DMS53 (cell line): Measurements from ENCODE around the gene PSMC3IP.

ENCODE experiments used
- DNase-seq: peaks from one replicate; lab custom pipeline; 2025; lab: John Stamatoyannopoulos, UW

PSMC3IP gene

GRCh38 chr17:42585353-42585752, 7.8 kb upstream of the PSMC3IP start:
- no peak for DNase-seq

GRCh38 chr17:42584880-42585279, 7.4 kb upstream of the PSMC3IP start:
- no peak for DNase-seq

DNA sequence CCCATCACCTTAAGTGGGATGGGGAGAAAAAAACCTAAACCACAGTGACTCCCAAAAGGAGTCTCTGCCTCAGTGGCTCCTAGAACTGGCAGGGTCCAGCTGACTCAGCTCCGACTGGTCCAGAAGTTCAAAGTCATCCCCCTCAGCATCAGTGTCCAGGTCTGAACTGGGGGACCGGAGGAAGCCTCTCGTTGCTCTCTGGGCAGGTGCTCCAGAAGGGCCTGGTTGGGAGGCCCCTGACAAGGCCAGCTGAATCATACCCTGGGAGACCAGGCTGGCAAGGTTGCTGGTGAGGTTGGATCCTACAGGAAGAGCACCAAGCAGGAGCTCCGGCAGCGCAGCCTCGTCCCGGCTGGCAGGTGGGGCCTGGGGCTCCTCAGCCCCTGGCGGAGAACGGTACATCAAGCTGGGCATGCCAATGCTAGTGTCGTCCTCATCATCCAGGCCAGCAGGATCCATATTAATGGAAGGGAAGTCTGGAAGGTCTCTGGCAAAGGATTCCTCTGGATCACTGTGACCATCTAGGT, 4.3 kb upstream of the PSMC3IP start:
- no peak for DNase-seq

DNA sequence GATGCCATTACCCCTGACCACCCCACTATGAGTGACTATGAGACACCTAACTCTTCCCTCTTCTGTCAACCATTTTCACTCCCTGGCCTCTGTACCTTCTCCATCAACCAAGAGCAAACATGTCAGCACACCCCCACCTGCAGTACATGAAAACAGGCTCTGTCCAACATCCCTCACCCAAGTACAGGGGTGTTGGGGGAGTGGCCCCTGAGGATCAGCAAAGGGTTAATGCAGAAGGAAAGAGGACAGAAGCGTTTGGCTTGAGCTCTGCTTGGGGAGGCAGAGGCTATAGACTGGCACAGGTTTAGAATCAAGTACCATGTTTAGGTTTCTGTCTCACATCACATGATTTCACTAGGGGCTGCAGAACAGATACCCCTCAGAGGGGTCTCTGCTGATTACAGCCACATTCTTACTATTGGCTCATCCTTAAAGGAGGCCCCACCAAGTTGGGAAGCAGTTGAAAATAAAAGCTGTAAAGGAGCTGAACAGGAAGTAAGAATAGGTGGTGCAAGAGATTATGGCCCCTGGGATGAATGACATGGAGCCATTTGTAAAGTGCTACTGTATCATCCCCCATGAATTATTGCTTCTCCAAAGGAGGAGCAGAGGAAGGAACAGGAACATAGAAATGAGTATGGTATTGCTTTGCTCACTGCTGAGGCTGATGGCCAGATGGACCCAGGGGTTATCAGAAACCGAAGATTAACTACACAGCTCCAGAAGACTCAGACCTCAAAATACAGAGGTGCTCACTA, 2.4 kb upstream of the PSMC3IP start:
- no peak for DNase-seq

DNA sequence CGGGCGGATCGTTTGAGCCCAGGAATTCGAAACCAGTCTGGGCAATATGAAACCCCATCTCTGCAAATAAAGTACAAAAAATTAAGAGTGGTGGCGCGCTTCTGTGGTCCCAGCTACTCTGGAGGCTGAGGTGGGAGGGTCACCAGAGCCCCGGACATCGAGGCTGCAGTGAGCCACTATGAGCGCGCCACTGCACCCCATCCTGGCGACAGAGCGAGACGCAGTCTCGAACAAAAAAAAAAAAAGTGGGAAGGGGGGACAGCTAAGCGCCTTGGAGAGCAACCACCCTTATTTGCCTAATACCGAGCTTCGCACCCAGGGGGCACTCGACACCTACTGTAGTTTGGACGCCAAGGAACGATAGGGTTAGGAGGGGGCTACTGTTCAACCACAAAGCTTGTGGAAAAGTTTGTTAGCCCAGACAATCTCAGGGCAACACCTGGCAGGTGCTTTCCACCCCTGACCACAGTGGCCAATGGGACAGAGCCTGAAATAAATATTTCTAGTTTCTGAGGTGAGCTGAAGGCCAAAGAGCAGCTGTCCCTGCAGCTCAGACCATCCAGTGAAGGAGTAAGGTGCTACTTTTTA, 847 bp upstream of the PSMC3IP start:
- DNase-seq, result peak; percentile 88

- peak; percentile 67 for DNase-seq
Measured at GRCh38 chr17:42577140-42577531, 393 bp downstream of the PSMC3IP start.

- DNase-seq, result no peak
Measured at GRCh38 chr17:42574463-42574862, 3.1 kb downstream of the PSMC3IP start.

DNA sequence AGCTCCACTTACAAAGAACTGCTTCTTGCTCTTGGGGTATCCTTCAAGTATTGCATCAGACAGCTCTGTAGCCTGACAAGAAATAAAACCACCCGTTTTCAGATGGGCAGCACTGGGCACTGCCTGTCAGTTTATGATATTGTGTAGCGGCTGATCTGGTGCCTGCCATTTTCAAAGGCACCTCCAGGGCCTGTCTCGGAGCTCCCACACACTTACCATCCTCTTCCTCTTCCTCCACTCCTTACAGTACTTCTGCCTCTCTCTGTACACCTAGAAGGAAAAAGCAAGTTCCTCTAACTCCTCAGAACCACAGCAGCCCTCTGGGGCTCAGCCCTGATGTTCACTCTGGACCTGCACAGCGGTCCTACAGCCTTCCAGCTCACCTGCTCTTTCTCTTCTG, 4.4 kb downstream of the PSMC3IP start:
- no peak for DNase-seq

GRCh38 chr17:42571435-42572225, 5.9 kb downstream of the PSMC3IP start:
- DNase-seq, result no peak

GRCh38 chr17:42568341-42569111, 9.0 kb downstream of the PSMC3IP start:
- no peak for DNase-seq

DNA sequence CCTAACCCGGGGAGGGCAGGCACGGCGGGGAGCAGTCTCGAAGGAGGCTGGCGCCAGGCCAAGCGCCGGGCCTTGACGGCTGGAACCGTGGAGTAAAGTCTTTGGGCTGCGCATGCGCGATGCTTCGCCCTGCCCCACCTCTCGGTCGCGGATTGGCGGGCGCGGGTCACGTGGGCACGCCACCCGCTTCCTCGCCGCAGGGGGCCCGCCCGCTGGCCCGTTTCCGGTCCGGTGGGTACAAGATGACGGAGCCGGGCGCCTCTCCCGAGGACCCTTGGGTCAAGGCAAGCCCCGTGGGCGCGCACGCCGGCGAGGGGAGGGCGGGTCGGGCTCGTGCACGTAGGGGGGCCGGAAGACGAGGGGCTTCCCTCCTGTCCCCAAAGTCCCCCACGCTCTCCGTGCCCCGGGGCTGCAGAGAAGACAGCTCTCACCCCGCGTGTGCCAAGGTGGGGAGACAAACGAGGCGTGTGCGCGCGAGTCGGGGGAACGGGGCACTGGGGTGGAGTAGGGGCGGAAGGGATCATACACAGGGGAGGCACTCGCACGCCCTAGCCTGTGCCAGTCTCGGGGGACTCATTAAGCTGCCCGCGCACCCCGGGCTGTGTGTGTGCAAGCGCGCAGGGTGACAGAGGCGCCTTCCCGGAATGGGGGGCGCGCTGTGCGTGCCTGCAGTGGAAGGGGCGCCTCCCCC, 10.5 kb downstream of the PSMC3IP start, which contains the start of gene MLX:
TSS of gene MLX (plus strand) at position 218 of the 691 bp plus-strand sequence. CDS start at position 243, 25 bp downstream.
- peak; percentile 97 for DNase-seq

DNA sequence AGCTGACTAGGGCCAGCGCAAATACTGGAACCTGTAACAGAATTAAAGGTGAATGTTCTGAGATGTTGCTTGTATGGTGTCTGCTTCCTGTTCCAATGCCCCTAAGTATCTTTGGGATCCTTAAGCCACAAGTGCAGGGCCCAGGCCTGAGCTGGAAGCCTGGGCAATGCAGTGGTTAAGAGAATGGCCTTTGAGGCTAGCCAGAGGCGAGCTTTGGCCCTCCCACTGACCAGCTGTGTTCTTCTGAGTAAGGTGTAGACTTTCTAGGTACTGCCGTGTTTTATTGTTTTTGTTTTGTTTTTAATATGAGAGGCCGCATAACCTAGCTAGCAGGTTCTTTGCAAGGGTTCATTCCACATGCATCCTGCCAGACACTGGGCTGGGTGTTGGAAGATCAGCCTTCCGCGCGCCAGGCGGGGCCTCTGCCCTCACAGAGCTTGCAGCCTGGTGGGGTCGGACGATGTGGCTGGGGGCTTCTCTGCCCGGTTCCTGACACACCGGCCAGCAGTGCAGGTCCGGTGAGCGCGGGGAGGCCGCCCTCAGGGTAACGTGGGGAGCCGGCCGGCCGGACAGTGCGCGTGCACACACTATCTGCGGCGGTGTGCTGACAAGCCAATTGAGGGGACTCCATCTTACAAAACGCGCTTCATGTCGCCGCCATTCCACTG, 11.2 kb downstream of the PSMC3IP start:
- peak; percentile 75 for DNase-seq

- DNase-seq, result no peak
Measured at GRCh38 chr17:42565523-42566214, 11.9 kb downstream of the PSMC3IP start.

DNA sequence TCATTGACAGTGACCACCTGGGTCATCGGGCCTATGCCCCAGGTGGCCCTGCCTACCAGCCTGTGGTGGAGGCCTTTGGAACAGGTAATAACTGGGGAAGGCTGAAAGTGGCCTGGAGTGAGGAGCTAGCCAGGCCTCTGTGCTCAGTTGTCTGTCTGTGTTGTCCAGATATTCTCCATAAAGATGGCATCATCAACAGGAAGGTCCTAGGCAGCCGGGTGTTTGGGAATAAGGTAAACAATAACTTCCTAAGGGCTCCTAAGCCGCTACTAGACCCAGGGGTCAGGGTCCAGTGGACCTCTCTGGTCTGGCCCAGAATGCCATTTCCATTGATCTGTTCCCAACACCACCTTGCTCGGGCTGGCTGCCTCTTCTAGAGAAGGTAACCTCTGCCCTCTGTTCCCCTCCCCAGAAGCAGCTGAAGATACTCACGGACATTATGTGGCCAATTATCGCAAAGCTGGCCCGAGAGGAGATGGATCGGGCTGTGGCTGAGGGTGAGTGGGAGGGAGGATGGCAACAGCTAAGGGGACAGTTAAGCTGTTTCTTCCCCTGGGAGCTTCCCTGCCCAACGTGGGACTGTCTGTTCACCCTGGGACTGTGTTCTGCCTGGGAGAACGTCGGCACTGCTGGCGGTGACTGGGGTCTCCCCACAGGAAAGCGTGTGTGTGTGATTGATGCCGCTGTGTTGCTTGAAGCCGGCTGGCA, 12.6 kb downstream of the PSMC3IP start:
- no peak for DNase-seq

DNA sequence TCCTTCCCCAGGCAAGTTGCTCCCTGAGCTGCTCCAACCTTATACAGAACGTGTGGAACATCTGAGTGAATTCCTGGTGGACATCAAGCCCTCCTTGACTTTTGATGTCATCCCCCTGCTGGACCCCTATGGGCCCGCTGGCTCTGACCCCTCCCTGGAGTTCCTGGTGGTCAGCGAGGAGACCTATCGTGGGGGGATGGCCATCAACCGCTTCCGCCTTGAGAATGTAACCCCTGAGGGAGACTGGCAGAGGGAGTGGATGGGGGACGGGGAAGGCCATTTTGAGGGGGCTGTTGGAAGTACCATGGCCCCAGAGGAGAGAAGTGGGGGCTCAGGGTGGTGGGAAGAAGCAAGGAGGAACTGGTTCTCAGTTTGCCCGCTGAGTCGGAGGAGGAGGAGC, 13.6 kb downstream of the PSMC3IP start:
- DNase-seq, result no peak

DNA sequence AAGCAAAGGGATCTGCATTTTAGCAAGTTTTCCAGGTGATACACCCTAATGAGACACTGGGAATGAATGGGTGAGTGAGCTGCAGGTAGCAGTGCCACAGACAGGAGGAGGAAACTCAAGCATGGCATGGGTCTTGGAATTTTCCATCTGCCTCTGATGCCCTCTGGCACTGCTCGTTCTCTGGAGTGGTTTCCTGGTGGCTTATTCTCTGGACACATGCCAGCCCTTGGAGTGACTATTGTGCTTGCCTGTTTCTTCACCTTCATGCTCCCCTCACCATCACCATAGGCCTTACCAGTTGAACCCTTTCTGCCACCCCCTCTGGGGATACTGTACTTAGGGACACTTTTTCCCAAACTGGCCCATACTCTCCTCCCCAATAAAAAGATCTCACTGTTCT, 14.0 kb downstream of the PSMC3IP start:
- peak; percentile 60 for DNase-seq

DNA sequence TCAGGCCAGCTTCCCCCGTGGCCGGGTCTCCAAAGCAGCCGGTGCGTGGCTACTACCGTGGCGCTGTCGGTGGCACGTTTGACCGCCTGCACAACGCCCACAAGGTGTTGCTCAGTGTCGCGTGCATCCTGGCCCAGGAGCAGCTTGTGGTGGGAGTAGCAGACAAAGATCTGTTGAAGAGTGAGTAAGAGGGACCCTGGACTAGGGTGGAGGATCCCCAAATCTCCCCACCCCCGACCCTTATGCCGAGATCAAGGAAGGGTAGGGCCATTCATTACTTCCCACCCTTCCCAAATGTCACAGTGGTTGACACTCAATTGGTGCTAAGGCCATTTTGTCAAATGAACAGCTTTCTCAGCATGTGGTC, 14.4 kb downstream of the PSMC3IP start:
- DNase-seq, result peak; percentile 68

DNA sequence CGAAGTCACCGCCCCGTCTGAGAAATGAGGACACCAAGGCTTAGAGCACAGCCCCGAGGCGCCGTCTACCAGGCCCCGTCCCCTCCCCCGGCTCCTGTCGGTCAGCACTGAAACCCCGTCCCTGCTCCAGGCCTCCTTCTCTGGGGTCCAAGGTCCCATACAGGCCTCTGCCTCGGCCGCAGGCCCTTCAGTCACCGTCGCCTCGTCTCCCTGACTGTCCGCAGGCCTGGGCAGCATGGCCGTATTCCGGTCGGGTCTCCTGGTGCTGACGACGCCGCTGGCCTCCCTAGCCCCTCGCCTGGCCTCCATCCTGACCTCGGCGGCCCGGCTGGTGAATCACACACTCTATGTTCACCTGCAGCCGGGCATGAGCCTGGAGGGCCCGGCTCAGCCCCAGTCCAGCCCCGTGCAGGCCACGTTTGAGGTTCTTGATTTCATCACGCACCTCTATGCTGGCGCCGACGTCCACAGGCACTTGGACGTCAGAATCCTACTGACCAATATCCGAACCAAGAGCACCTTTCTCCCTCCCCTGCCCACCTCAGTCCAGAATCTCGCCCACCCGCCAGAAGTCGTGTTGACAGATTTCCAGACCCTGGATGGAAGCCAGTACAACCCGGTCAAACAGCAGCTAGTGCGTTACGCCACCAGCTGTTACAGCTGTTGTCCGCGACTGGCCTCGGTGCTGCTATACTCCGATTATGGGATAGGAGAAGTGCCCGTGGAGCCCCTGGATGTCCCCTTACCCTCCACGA, 15.0 kb downstream of the PSMC3IP start:
- peak; percentile 82 for DNase-seq

DNA sequence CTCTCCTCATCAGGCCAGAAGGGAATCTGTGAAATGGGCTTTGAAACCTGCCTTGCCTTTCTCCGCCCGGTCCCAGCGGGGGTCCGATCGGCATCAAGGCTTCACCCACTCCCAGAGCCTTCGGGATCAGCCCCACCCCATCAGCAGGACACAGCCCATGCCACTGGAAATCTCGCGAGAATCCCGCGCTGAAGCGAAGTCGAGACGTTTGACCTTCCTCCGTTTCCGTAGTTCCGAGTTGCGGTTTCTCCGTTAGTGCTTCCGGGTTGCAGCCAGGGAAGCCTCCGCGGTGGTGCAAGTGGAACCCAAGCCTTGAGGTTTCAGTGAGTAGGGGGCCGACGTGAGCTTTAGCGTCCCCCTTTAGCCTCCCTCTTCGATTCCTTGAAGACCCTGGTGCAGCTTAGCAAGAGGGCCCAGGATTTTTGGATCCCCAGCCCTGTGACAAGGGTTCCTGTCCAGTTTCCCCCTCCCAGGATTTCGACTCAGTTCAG, 15.6 kb downstream of the PSMC3IP start, which contains the start of gene COASY:
TSS of gene COASY (plus strand) at position 252 of the 491 bp plus-strand sequence. CDS start 475 bp downstream, outside the sequence.
- peak; percentile 99 for DNase-seq
